Iris pigment epithelial cell (primary cell): ENCODE data around the gene SPINK6.
A peak's percentile ranks its signal among the peaks of the same experiment; 100 is the strongest.

Experiments used
- DNase-seq: peaks from one replicate; pipeline ENCODE4 v3.0.0-alpha.2; 2011; ENCODE audit warnings: low read depth

Gene SPINK6, protein sequence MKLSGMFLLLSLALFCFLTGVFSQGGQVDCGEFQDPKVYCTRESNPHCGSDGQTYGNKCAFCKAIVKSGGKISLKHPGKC

DNA sequence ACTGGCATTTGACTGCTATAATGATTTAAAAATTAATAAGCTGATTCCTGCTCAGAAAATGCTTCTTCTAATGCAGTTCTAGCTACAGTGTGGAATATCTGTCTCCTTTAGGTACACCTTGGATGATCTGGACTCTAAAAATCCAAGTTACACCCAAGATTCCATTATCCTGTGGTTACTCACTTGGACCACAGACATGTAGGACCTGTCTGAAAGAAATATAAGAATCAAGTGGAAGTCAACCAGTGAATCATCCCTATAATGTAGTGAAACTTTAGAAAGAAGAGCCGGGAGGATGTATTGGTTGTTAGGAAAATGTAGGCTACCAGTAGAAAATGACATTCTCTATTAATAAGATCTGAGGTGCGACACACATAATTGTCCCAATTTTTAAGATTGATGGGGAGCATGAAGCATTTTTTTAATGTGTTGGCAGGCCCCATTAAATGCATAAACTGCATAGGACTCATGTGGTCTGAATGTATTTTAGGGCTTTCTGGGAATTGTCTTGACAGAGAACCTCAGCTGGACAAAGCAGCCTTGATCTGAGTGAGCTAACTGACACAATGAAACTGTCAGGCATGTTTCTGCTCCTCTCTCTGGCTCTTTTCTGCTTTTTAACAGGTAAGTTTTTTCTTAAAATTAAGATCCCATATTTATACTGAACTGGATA lies at the start of gene SPINK6:
Gene SPINK6, plus strand, starts transcription at position 512 of the 673 bp plus-strand sequence. Its CDS starts 55 bp downstream, at position 567.
- no peak for DNase-seq

DNA sequence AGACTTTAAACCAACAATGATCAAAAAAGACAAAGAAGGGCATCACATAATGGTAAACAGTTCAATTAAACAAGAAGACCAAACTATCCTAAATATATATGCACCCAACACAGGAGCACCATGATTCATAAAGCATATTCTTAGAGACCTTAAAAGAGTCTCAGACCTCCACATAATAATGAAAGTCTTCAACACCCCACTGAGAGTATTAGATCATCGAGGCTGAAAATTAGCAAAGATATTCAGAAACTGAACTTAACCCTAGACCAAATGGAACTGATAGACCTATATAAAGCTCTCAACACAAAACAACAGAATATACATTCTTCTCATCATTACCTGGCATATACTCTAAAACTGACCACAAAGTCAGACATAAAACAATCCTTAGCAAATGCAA lies 46.2 kb upstream of the SPINK6 start:
- DNase-seq = no peak

DNA sequence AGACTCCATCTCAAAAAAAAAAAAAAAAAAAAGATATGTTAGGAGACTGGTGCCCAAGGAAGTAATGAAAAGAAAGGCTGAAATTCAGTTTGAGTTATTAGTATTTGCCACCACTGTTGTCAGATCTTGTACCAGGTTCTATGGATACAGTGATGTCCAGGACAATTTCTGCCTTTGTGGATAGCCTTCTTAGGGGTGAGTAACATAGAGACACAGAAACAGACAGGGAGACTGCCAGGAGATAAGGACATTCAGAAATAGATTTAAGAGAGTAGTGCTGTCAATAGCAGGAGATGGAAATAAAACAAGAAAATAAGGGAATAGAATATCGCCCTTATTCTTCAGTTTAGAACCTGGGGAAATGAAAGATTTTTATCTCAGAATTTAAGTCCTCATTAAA lies 40.8 kb upstream of the SPINK6 start:
- no peak for DNase-seq

DNA sequence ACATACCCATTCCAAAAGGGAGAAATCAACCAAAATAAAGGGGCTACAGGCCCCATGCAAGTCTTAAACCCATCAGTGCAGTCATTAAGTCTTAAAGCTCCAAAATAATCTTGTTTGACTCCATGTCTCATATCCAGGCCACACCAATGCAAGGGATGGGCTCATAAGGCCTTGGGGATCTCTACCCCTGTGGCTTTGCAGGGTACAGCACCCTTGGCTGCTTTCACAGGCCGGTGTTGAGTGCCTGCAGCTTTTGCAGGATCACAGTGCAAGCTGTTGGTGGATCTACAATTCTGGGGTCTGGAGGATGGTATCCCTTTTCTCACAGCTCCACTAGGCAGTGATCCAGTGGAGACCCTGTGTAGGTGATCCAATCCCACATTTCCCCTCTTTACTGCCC lies 39.5 kb upstream of the SPINK6 start:
- no peak for DNase-seq

DNA sequence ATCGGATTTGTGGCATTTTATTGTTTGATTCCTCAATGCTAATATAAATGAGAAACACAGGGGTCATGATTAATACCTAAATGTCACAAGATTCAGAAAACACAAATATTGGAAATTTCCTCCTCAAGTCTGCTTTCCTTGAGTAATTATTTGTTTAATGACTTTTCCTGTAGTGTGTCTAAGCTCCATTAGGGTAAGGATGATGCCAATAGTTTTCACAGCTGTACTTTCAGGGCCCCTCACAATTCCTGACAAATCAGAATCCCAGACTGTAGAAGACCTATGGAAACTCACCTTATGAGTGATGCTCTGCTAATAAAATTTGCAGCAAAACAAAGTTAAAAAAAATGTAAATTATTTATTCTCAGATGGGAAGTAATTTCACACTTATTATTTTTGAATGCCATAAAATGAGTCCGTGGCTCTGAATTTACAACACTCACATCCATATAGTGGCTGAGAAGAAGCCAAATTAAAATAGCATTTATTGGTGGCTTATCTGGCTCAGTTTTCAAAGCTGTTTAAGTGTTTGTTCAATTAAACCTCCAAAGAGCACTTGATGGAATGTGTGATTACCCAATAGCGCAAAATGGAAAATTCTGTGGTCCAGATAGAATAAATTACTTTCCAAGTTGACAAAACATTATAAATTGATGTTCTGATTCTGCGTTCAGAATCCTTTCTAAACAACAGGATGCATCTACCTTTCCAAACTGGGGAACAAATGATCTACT lies 36.1 kb upstream of the SPINK6 start:
- no peak for DNase-seq

DNA sequence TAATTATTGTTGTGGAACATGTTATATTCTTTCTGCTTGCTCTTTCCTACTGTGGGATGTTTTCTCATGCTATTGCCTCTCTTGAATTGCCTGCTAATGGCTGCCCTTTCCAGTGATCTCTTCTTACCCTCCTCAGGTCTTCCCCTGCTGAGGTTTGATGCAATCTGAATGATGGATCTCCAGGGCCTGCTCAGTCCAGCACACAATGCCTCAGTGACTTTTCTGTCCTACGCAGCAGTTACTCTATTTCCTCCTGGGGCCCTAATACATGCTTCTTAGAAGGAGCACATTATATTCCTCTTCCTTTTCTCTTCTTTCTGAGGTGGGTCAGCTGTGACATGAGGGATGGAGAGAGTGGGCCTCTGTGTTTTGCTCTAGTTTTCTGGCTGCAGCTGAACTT lies 34.6 kb upstream of the SPINK6 start, which contains the start of gene SPINK14:
Gene SPINK14, plus strand, starts transcription at position 301 of the 400 bp plus-strand sequence. CDS start 1,187 bp downstream, outside the sequence.
- no peak for DNase-seq

DNA sequence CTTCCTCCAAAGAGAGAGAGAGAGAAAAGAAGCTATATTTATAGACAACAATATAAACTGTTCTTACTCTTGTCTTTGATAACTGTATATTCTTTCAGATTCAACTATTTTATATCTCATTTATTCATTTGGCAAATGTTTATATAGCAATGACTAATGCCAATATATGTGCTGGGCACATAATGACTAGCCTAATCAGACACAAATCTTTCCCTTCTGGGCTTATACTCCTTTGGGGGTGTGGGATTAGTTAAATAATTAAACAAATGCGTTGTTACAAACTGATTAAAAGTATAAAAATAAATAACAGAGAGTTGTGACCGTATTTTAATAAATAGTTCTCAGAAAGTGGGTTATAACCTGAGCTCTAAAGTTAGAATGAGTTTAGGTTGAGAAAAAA lies 30.5 kb upstream of the SPINK6 start:
- DNase-seq = no peak

DNA sequence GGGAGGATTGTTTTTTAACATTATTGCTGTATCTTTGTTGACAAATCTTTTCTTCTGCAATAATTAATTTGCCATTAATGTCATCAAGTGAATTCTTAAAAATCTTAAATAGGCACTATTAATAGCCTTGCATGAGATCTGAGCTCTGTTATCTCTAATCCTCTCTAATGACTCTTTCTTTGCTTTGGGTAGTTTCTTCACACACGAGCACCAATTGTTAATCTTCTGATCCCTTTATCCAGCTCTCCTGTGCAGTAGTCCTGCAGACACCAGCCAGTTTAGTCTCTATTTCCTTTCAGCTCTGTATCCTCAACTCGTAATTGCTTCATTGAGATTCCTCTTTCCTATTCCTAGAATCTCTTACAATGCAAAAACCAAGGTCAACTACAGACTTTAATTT lies 26.4 kb upstream of the SPINK6 start:
- DNase-seq = no peak

DNA sequence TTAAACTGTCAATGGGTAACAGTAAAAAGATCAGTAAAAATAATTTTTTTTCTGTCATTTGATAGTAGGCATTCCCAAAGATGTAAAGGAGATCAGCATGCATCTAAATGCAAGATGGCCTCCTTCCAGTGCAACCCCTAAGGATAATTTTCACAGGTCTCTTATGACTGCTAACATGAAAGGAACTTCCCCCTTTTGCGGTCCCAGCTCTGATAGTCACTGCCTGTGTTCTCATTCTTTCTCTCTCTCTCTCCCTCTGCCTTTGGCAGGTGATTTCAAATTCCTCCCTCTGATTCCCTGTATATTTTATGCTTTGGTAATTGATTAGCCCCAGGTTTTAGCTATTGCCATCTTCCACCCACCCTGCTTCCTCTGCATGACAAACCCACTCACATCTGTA lies 25.6 kb upstream of the SPINK6 start:
- no peak for DNase-seq

DNA sequence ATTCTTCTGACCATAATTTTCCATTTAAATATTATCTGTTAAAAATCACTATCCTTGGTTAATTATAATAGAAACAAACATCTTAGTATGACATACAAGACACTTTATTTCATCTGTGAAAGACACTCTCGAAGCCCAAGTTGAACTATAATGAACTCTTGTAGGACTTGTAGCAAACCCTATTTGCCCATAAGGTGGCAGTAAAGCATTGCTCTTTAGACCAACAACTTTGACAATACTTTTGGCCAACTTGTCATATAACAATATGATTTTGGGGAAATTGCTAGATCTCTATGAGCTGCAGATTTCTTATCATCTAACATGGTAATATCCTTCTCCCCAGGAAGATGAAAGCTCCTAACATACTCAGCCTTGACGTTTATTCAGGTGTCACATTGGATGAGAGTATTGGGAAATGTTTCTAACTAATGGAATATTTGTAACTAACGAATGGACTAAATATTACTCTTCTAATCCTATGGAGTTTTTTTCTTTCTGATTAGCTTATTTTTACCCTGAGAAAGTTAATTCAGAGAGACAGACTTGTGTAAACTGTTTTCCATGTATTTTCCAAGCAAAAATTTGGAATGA lies 23.5 kb upstream of the SPINK6 start:
- peak; percentile 67 for DNase-seq

DNA sequence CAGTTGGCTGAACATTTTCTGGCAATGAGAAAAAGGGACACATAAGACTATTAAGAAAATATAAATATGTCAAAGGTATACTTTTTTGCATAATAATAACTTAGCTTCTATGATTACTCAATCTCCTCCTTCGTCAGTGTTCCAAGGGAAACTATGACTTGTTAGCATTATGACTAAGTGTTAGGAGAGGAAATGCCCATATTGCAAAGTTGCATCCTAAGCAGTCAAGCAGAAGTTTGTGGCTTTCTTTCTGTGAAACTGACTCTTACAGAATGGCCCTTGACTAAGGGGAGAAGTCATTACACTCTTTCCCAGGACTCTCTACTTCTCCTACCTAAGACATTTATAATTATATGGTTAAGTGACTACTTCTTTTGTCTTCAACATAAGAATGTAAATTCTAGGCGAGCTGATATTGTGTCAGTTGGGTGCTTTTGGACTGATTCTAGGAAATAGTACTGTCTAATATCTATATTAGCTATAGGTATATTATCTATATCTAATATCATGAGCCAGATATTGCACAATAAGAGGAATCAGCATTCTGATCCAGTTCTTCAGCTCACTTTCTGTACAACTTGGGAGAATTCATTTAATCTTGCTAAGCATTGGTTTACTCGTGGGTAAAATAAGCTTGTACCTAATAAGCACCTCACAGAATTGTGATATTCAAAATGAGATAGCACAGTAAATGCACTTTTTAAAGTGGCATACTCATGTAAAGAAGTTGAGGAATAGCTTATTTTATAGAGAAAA lies 16.4 kb upstream of the SPINK6 start:
- peak; percentile 89 for DNase-seq

DNA sequence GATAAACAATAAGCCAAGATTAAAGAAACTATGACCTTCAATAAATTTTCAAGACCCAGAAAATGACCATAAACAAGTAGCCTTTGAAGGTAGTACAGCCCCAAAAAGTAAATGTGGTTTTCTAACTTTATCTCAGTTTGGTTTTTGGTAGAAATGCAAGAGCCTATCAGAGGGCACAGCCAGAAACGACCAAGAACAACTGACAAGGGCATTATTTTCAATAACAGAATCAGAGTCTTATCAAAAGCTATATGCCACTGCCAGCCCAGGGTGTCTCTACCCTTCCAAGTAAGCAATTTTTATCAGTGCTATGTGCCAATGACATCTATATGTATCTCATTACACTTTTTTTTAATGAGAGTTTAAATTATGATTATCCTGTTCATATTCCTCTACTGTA lies 11.8 kb upstream of the SPINK6 start:
- DNase-seq = no peak

DNA sequence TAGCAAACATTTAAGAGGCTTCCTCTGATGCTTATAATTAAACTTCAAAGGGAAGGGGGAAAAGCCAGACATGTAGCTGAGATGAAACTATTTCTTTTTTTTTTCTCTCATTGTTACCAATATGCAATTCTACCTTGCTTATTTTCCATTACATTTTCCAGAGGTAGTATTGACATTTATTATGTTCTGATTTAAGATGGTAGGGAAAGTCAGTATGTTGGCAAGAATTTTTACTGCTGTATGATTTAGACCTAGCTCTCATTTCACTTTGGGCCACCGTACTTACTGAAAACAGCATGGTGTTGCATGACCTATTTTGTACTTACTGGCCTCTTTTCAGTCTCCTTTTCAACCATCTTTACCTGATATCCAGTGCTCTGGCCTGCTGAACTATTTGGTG lies 9.6 kb upstream of the SPINK6 start:
- no peak for DNase-seq

DNA sequence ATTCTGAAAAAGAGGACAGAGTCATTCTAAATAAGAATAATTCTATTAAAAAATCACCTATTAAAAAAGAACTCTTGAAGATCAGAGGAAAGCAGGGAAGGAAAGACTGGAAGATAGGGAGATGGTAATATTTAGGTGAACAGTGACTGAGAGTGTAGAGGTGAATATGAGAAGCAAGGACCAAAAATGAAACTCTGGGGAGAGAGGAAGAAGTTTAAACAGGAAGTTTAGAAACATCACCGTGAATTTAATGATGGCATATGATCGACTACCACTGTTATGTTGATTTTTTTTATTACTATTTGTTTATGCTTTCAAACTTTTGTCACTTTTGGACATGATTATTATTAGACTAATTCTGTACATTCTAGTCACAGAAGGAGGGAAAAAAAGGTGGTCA lies 1.7 kb upstream of the SPINK6 start:
- no peak for DNase-seq

DNA sequence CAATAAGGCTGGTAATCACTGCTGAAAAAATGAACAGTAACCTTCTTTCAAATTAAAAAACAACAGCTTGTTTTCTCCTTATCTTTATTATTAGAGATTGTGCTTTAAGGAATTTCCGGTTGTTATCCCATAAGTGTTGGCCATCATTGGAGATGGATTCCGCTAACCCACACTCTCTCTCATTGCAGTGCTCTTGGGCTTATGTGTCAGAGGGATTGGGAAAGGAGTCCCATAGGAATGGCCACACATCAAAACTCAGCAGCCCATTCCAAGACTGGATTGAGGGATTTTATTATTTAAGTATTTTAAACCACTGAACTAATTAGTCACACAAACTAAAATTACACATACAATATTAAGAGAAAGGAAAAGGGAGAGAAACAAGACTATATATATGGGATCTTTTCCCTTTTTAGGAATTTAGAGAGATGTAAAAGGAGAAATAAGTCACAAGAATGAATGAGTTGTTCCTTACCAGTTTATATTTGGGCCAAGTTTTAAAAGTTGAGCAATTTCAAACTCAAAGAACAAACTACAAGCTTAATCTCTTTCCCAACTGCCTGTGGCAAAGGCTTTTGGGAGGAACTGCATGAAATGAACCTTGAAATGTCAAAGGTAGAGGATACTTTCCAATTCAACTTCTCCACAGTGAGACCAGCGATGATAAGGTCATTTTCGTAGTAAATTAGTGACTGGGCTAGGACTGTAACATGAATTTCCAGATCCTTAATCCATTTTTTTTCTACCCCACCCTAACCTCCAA lies 2.4 kb downstream of the SPINK6 start:
- DNase-seq = no peak

DNA sequence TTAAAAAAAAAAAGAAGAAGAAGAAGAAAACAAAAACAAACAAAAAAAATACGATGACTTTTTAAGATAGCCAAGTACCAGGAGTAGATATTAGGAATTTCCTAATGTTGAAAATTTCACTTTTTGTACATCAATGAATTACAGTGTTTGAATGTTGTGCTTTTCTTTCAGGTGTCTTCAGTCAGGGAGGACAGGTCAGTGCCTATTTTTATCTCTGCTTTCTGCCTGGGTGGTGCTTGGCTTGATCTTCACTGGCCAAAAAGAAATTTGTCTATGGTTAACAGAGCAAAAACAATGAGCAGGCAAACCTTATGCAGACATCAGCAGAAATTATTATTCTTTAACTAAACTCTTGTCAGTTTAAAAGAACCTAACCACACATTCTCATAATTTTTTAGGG lies 3.0 kb downstream of the SPINK6 start:
- DNase-seq = no peak

DNA sequence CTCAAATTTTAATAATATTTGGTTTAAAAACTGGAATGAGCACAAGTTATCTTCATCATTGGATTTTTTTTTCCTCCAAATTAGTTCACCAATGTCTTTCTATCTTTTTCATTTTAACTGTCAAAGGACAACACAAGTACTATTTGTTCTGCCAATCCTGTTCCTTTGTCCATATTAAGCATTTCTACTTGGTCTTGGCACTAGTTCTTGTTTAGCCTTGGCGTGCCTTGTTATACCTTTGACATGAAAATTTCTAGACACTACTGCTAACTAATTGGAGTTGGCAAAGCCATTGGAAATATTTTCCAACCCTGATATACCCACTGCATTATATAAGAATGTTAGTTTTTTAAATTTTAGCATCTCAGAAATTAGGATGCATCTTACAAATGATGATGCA lies 3.8 kb downstream of the SPINK6 start:
- no peak for DNase-seq

DNA sequence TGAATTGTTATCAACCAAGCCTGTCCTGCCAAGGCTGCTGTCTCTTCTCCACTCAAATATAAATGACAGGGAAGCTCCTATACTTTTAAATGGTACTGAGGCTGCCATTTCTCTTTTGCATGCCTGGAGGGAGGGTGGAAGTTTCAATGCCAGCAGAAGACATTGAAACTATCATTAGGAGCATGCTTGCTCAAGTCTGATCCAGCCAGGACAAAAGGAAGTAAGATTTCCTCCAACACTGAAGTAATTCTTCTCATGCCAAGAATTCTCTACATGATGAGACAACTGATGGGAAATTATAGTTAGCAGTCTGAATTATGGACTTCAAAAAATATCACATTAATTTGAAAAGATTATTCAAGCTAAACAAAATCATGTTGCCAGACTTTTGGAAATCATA lies 5.4 kb downstream of the SPINK6 start:
- DNase-seq = no peak

DNA sequence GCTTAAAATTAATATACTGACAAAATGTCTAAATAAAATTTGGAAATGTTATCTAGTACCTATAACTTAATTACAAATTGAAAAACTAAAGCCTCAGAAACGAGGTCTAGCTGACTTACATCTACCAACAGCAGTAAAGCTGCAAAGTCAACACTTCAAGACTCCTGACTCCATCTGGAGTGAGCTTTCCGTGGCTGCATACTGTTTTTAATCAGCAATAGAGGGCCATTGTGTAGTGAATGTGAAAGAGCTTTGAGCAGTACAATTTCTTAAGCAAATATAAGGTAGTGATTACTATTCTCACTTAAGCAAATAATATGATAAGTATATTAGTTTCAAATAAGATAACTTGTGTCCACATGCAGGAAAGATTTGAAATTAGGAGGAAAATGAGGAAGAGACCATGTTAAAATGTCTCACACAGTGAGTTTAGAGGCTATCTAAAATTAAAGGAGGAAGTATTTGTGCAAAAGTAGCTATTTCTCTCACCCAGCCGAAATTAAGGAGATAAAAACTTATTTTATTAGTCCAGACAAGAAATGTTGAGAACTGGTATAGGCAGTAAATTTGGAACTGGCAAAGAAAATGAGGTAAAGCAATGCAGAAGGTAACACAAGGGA lies 6.4 kb downstream of the SPINK6 start:
- DNase-seq = no peak

DNA sequence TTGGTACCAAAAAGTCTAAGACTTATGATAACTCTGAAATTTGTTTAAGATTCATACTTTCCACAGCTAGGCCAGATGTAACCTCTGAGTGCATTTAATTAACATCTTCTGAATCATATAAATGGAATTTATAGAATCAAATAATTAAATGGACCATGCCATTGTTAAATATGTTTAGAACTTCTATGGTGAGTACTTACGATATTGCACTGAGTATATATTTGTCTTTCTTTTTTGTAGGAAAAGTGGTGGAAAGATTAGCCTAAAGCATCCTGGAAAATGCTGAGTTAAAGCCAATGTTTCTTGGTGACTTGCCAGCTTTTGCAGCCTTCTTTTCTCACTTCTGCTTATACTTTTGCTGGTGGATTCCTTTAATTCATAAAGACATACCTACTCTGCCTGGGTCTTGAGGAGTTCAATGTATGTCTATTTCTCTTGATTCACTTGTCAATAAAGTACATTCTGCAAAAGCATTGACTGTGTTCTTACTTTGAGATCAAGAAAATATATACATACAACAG lies 11.9 kb downstream of the SPINK6 start:
- DNase-seq = no peak

DNA sequence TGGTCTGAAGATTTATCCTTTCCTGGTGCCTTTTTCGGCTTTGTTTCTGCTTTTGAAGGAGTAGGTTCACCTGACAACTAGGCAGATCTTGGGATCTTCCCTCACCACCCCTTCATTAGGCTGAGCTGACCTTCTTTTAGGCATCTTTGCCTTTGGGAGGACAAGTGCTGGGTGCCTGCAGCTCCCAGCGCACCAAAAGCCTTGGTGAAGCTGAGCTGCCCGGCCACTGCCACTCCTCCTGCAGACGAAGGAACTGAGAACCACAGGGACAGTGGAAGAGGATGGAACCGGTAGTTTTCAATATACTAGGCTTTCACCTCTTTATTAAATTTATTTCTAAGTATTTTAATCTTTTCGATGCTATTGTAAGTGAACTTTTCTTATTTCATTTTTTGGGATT lies 18.7 kb downstream of the SPINK6 start:
- no peak for DNase-seq
